K562 (cell line): ENCODE data around the gene S100A3. TPM values are rescaled to one million over a fixed set of nuclear protein-coding genes. Genes with fewer than 3 reads are reported as not detected.

Experiments used
- ATAC-seq: fragments of 200-7000 bp; cut with Tn5 transposase; 3 replicates; pipeline ENCODE4 v1.9.1; 2020; ENCODE audit warnings: moderate library complexity
- BruUV-seq: library from RNA; stranded (reverse); fragments of 400-500 nt; replicated peaks from 2 replicates; lab custom pipeline; 2021; lab: Mats Ljungman, UMichigan
- CTCF ChIA-PET: fragments of 300-600 bp; formaldehyde crosslinking; extraction: SDS; loops from one replicate; lab custom pipeline; 2021; ENCODE audit warnings: low intra/inter-chr PET ratio; lab: Yijun Ruan, JAX
- POLR2A ChIA-PET: fragments of 300-600, 350-650 bp; sonication (Branson Sonifier 250); formaldehyde crosslinking; extraction: SDS; loops from one replicate; lab custom pipeline; 2021; ENCODE audit warnings: antibody characterized with exemption, inconsistent platforms; lab: Yijun Ruan, JAX
- DNase-seq, 4 experiments: peaks; one replicate each; pipeline versions ENCODE4 v3.0.0 to v3.0.0-alpha.2; 2011 to 2018; ENCODE audit warnings: low spot score in 3 of 4, mixed read lengths in 3 of 4; ENCODE audit errors: extremely low read depth in 1 of 4
- FAIRE-seq: peaks from 2 replicates; lab custom pipeline; 2011; peaks lifted over from hg19 to GRCh38; lab: Jason Lieb, UNC
- H2AFZ ChIP-seq: 2 replicates; pipeline ENCODE4 v1.6.0; 2011; ENCODE audit warnings: low read depth, low read length, control low read depth, inconsistent platforms
- H3K27ac ChIP-seq: fragments of 200-600 bp; 3 replicates; pipeline ENCODE4 v1.8.0; 2011; ENCODE audit warnings: low read depth, mild to moderate bottlenecking, control low read depth, inconsistent platforms, low read length, moderate library complexity, mixed read lengths; ENCODE audit errors: extremely low read depth
- H3K27me3 ChIP-seq, 2 experiments: fragments of 300-600 bp in 1 of 2; 2 replicates in 1 of 2; 3 replicates in 1 of 2; pipeline versions ENCODE4 v1.6.0 to v1.8.0; 2011; ENCODE audit warnings: inconsistent platforms in 2 of 2, low read length in 2 of 2, mild to moderate bottlenecking in 1 of 2, mixed read lengths in 1 of 2, moderate library complexity in 1 of 2; ENCODE audit not compliant: control insufficient read depth in 2 of 2, insufficient read depth in 2 of 2
- H3K36me3 ChIP-seq: fragments of 300-600 bp; 3 replicates; pipeline ENCODE4 v1.8.0; 2011; ENCODE audit warnings: mild to moderate bottlenecking, low read length, inconsistent platforms; ENCODE audit not compliant: control insufficient read depth, insufficient read depth
- H3K4me1 ChIP-seq, 2 experiments: fragments of 200-600 bp in 1 of 2; replicated peaks in 1 of 2; 2 replicates in 1 of 2; 3 replicates in 1 of 2; pipeline versions ENCODE4 v1.5.1 to v1.8.0; 2011; ENCODE audit warnings: inconsistent platforms in 2 of 2, low read length in 2 of 2, mild to moderate bottlenecking in 1 of 2, mixed read lengths in 1 of 2, moderate library complexity in 1 of 2; ENCODE audit not compliant: control insufficient read depth in 2 of 2, insufficient read depth in 2 of 2
- H3K4me2 ChIP-seq: 2 replicates; pipeline ENCODE4 v1.6.1; 2011; ENCODE audit warnings: low read length, control low read depth, inconsistent platforms, mixed read lengths; ENCODE audit not compliant: insufficient read depth
- H3K4me3 ChIP-seq: fragments of 200-600 bp; sonication (generic), shearing (Covaris generic); 2 replicates; pipeline ENCODE4 v1.5.1; 2016; ENCODE audit warnings: control low read depth, inconsistent platforms
- H3K79me2 ChIP-seq: fragments of 200-600 bp; 3 replicates; pipeline ENCODE4 v1.8.0; 2011; ENCODE audit warnings: low read length, inconsistent platforms; ENCODE audit not compliant: control insufficient read depth, insufficient read depth
- H3K9ac ChIP-seq, 2 experiments: 2 replicates each; pipeline versions ENCODE4 v1.6.0 to v1.6.1; 2011; ENCODE audit warnings: low read depth in 2 of 2, low read length in 2 of 2, control low read depth in 1 of 2, inconsistent platforms in 1 of 2, mild to moderate bottlenecking in 1 of 2, mixed read lengths in 1 of 2; ENCODE audit not compliant: insufficient read depth in 1 of 2
- H3K9me1 ChIP-seq: one replicate; pipeline ENCODE4 v1.6.0; 2011; ENCODE audit warnings: inconsistent platforms, mild to moderate bottlenecking, low read length, moderate library complexity; ENCODE audit not compliant: control insufficient read depth, insufficient read depth
- H3K9me3 ChIP-seq: replicated peaks from 2 replicates; pipeline ENCODE4 v1.5.1; 2011; ENCODE audit warnings: low read depth, low read length, inconsistent platforms; ENCODE audit not compliant: control insufficient read depth, insufficient read depth
- H4K20me1 ChIP-seq: replicated peaks from 2 replicates; pipeline ENCODE4 v1.6.1; 2011; ENCODE audit warnings: low read length, inconsistent platforms, mixed read lengths; ENCODE audit not compliant: control insufficient read depth, insufficient read depth
- ATF1 ChIP-seq, 2 experiments: fragments of 450-650 bp in 1 of 2; IDR thresholded peaks; 2 replicates each; pipeline ENCODE4 v1.6.1; 2016; ENCODE audit warnings: missing compliant biosample characterization in 1 of 2, missing genetic modification characterization in 1 of 2
- DIDO1 ChIP-seq: fragments of 450-650 bp; IDR thresholded peaks from 2 replicates; pipeline ENCODE4 v1.6.1; 2016; ENCODE audit warnings: low read depth, missing biosample characterization, missing genetic modification characterization
- HDAC3 ChIP-seq: fragments of 450-650 bp; IDR thresholded peaks from 2 replicates; pipeline ENCODE4 v1.6.1; 2018; ENCODE audit warnings: borderline replicate concordance, mild to moderate bottlenecking, moderate library complexity; ENCODE audit not compliant: partially characterized antibody
- NFE2L1 ChIP-seq: fragments of 450-650 bp; IDR thresholded peaks from 2 replicates; pipeline ENCODE4 v1.6.1; 2016; ENCODE audit warnings: missing genetic modification characterization, low read depth, mild to moderate bottlenecking, missing compliant biosample characterization, moderate library complexity, borderline replicate concordance
- NR2C2 ChIP-seq, 2 experiments: fragments of 200-800 bp in 1 of 2; sonication (Bioruptor generic) in 1 of 2; sonication (generic) in 1 of 2; formaldehyde crosslinking in 1 of 2; IDR thresholded peaks; 2 replicates each; pipeline versions ENCODE4 v1.6.1 to v1.8.0; 2016 to 2022; ENCODE audit warnings: mild to moderate bottlenecking in 1 of 2, missing compliant biosample characterization in 1 of 2, missing genetic modification characterization in 1 of 2, missing genetic modification reagents in 1 of 2
- PBX2 ChIP-seq, 2 experiments: IDR thresholded peaks in 1 of 2; conservative IDR thresholded peaks in 1 of 2; 2 replicates each; pipeline ENCODE4 v1.6.1; 2016; ENCODE audit warnings: low read depth in 2 of 2, mild to moderate bottlenecking in 1 of 2, missing compliant biosample characterization in 1 of 2, missing genetic modification characterization in 1 of 2, moderate library complexity in 1 of 2
- PHF21A ChIP-seq: fragments of 450-650 bp; IDR thresholded peaks from 2 replicates; pipeline ENCODE4 v1.6.1; 2017; ENCODE audit warnings: low read depth, borderline replicate concordance
- SREBF2 ChIP-seq: sonication (generic); formaldehyde crosslinking; IDR thresholded peaks from 2 replicates; pipeline ENCODE4 v1.4.0; 2020; ENCODE audit warnings: mild to moderate bottlenecking, missing genetic modification reagents
- TBL1XR1 ChIP-seq, 2 experiments: IDR thresholded peaks; 2 replicates each; pipeline ENCODE4 v1.6.1; 2012; ENCODE audit warnings: improper control_type of control experiment in 2 of 2, low read length in 2 of 2, mild to moderate bottlenecking in 1 of 2
- TFAM ChIP-seq: fragments of 250-450 bp; sonication (Bioruptor Pico); conservative IDR thresholded peaks from 2 replicates; pipeline ENCODE4 v1.5.0; 2021; ENCODE audit warnings: mild to moderate bottlenecking, moderate library complexity
- YBX1 ChIP-seq: fragments of 450-650 bp; IDR thresholded peaks from 2 replicates; pipeline ENCODE4 v1.7.1; 2016; ENCODE audit warnings: mild to moderate bottlenecking
- ZBTB7A ChIP-seq: IDR thresholded peaks from 2 replicates; pipeline ENCODE4 v1.6.1; 2011; ENCODE audit warnings: low read depth, mild to moderate bottlenecking, low read length, moderate library complexity, borderline replicate concordance; ENCODE audit not compliant: control insufficient read depth
- ZFP91 ChIP-seq: sonication (generic); formaldehyde crosslinking; IDR thresholded peaks from 2 replicates; pipeline ENCODE4 v1.8.0; 2022; ENCODE audit warnings: mild to moderate bottlenecking, missing genetic modification reagents
- ZNF436 ChIP-seq: fragments of 250-450, 450-650 bp; sonication (Bioruptor Pico); formaldehyde crosslinking; IDR thresholded peaks from 2 replicates; pipeline ENCODE4 v1.7.0; 2020; ENCODE audit warnings: mild to moderate bottlenecking
- WGBS: fragments of 100-300 bp; shearing (Covaris generic); methylation state at CpG from one replicate; pipeline ENCODE4 v1.1.6; 2016; ENCODE audit warnings: low coverage, mixed read lengths; ENCODE audit not compliant: insufficient coverage; ENCODE audit errors: missing lambda C conversion rate; 5-methylcytosine and 5-hydroxymethylcytosine counted together
- in situ Hi-C: fragments of 300-500 bp; cut with MboI; formaldehyde crosslinking; loops from 4 replicates; pipeline ENCODE4 v1.15.0; 2018; ENCODE audit warnings: inconsistent platforms, mixed read lengths
- intact Hi-C: fragments of 100-400 bp; cut with micrococcal nuclease; formaldehyde crosslinking; loops from 2 replicates; pipeline ENCODE4 v1.14.2; 2022
- polyA plus RNA-seq, 8 experiments: library from polyadenylated mRNA; depleted of rRNA in 4 of 8; stranded (reverse) in 5 of 8; unstranded in 3 of 8; fragments of >200 nt; fragmentation: Nextera tagmentation in 2 of 8; fragmentation: Illumina TruSeq in 1 of 8; extraction: Ambion mirVana in 2 of 8; extraction: Trizol in 1 of 8; gene quantifications; 2 replicates each; pipeline versions ENCODE4 v1.2.1 to v1.2.3, GENCODE V29; 2011 to 2014; ENCODE audit warnings: inconsistent platforms in 1 of 8, missing spikeins in 1 of 8
- total RNA-seq, 7 experiments: library from RNA; depleted of rRNA in 6 of 7; stranded (reverse); fragments of >200 nt in 6 of 7; fragmentation: Illumina TruSeq in 2 of 7; extraction: Trizol in 2 of 7; gene quantifications; 2 replicates each; pipeline versions ENCODE4 v1.2.1 to v1.2.3, GENCODE V29; 2011 to 2021; ENCODE audit warnings: low replicate concordance in 1 of 7

Gene S100A3
- total and polyA plus RNA-seq, 9 of the 15 experiments (the other 6 are each of a cell fraction or from before 2014, with no cell fraction given) = 0.08 to 1.7 (median 0.18) TPM; not detected in 4

- Histone ChIP-seq H3K9me1 (no peaks in the 10 kb centered on the region), H3K9me3 (no peaks in the 10 kb centered on the region), H3K36me3 (no peaks in the 10 kb centered on the region), H3K27me3 (peaks cover 7 to 9% of the 10 kb centered on the region in 2 experiments; a peak in 3 of 5 replicates), H4K20me1 (no peaks in the 10 kb centered on the region), H3K79me2 (no peaks in the 10 kb centered on the region), H3K9ac (no peak overlapping the region), H3K4me3 (no peak overlapping the region), H2AFZ (no peak overlapping the region), H3K27ac (no peak overlapping the region), H3K4me1 (peaks cover 0 to 6% of the 10 kb centered on the region in 2 experiments; a peak in 1 of 5 replicates), H3K4me2 (no peak overlapping the region)
- WGBS = 23% methylated on average over 3 of the region's 3 CpGs
- intact Hi-C loops (no loop called here), in situ Hi-C loops (loop anchor here (10.0 kb wide), 1 partner anchor 481 kb away; the partner anchor contains the start of gene RAB13)
- CTCF ChIA-PET = no interaction called here
- no peak for DNase-seq
- no TSS peak for BruUV-seq
- POLR2A ChIA-PET = interaction anchor here (0.7 kb wide), 1 partner anchor 10 kb away, joined by 3 read pairs; no protein-coding TSS in a partner anchor
- no peak for ATAC-seq
- no peak for FAIRE-seq
- TF ChIP-seq DIDO1 (tag) (no peak), YBX1 (no peak), TFAM (CRISPR knock-in tag) (no peak), SREBF2 (no peak), PBX2 (CRISPR knock-in tag; IDR thresholded peaks at IDR 0.05; ENCODE audit: low read depth) (no peak), PBX2 (tag; conservative IDR thresholded peaks at IDR 0.05; ENCODE audit: low read depth) (no peak), NFE2L1 (tag) (no peak), ZBTB7A (no peak), ZNF436 (no peak), ZFP91 (no peak), ATF1 (CRISPR knock-in tag; IDR thresholded peaks at IDR 0.05) (no peak), ATF1 (tag; IDR thresholded peaks at IDR 0.05) (no peak), HDAC3 (no peak), TBL1XR1 (IDR thresholded peaks at IDR 0.05; ENCODE audit: low read length in 2 of 2) (no peak), NR2C2 (CRISPR knock-in tag; IDR thresholded peaks at IDR 0.05) (no peak), NR2C2 (tag; IDR thresholded peaks at IDR 0.05) (no peak), PHF21A (no peak)
Measured at GRCh38 chr1:153503766-153504165, 45.3 kb downstream of the S100A3 start.
